ENCODE data around the gene FBXL22.

GRCh38 chr15:63573533-63573932, 23.7 kb upstream of the FBXL22 start:
- TF ChIP-seq POLR2A (IDR thresholded peaks at IDR 0.05) (no peak), CTCF (IDR thresholded peaks at IDR 0.05) (no peak)

All from gastroesophageal sphincter (tissue), 3 donors.